ENCODE measurements around the gene PISD. TPM values are rescaled to one million over a fixed set of nuclear protein-coding genes. Genes with fewer than 3 reads are reported as not detected.

The PISD gene
- total and polyA plus RNA-seq, 2 of the 8 experiments (the other 6 are each of a cell fraction or from before 2014, with no cell fraction given), result 47.8 to 48.2 TPM

GRCh38 chr22:31604746-31605705 is 57.0 kb downstream of the PISD start:
- Histone ChIP-seq H3K79me1 (ENCODE audit: low read depth, low read length) (no peaks in the 10 kb centered on the region), H4K5ac (ENCODE audit: insufficient read length, low read depth, low read length) (no peak overlapping the region), H3K4ac (replicated peaks; ENCODE audit: insufficient read length, low read depth, low read length) (no peak overlapping the region), H3K18ac (ENCODE audit: extremely low read depth, low read length) (no peak overlapping the region), H3K23me2 (ENCODE audit: low read depth, low read length) (no peaks in the 10 kb centered on the region), H2AFZ (ENCODE audit: low read length) (no peak overlapping the region), H3K27me3 (replicated peaks in 1 of 4; ENCODE audit: control insufficient read depth in 3 of 4, extremely low read depth in 1 of 4, insufficient read depth in 3 of 4, low read length in 3 of 4) (no peaks in the 10 kb centered on the region), H3K4me3 (ENCODE audit: extremely low read depth in 1 of 4, insufficient read depth in 2 of 4, low read depth in 3 of 4, low read length in 4 of 4) (no peak overlapping the region), H2BK5ac (ENCODE audit: low read depth, low read length) (no peak overlapping the region), H2BK120ac (replicated peaks; ENCODE audit: low read depth, low read length) (no peak overlapping the region), H4K91ac (replicated peaks; ENCODE audit: insufficient read length, low read length) (no peak overlapping the region), H2BK12ac (ENCODE audit: low read depth, low read length) (no peak overlapping the region), H3K79me2 (ENCODE audit: control insufficient read depth in 1 of 2, insufficient read depth in 2 of 2, low read length in 2 of 2) (no peaks in the 10 kb centered on the region), H3K27ac (ENCODE audit: low read depth, low read length) (no peak overlapping the region), H3K56ac (replicated peaks; ENCODE audit: insufficient read length, low read depth, low read length) (no peak overlapping the region), H4K8ac (ENCODE audit: extremely low read depth, insufficient read depth, low read length) (no peak overlapping the region), H3K4me2 (ENCODE audit: insufficient read depth in 1 of 2, low read depth in 2 of 2, low read length in 2 of 2) (no peak overlapping the region), H3K9me3 (ENCODE audit: insufficient read depth in 2 of 2, low read depth in 1 of 2, low read length in 1 of 2) (no peaks in the 10 kb centered on the region), H3K36me3 (ENCODE audit: control insufficient read depth in 2 of 4, insufficient read depth in 4 of 4, low read length in 3 of 4) (peaks cover 0 to 3% (median 0%) of the 10 kb centered on the region in 4 experiments; a peak in 1 of 8 replicates), H2BK20ac (ENCODE audit: low read length) (no peak overlapping the region), H3K14ac (ENCODE audit: insufficient read length) (no peak overlapping the region), H3K4me1 (replicated peaks in 1 of 4; ENCODE audit: control insufficient read depth in 3 of 4, insufficient read depth in 4 of 4, low read length in 3 of 4) (no peaks in the 10 kb centered on the region), H3K9ac (replicated peaks in 1 of 4; ENCODE audit: extremely low read depth in 1 of 4, low read depth in 3 of 4, low read length in 3 of 4) (no peak overlapping the region), H2AK5ac (ENCODE audit: low read depth, low read length) (no peak overlapping the region), H2BK15ac (ENCODE audit: low read length) (no peak overlapping the region), H4K20me1 (replicated peaks in 1 of 2; ENCODE audit: control insufficient read depth in 1 of 2, insufficient read depth in 2 of 2, low read length in 2 of 2) (peaks cover 2% of the 10 kb centered on the region in 2 experiments), H3K23ac (ENCODE audit: insufficient read length) (no peak overlapping the region)
- no peak for FAIRE-seq
- CTCF ChIA-PET (ENCODE audit: partially characterized antibody), result interaction anchor here (0.5 to 3.8 kb wide), 9 partner anchors 9 to 60 kb away, joined by 3 to 13 read pairs (median 3); no protein-coding TSS in a partner anchor
- POLR2A ChIA-PET (ENCODE audit: partially characterized antibody), result interaction anchor here (0.5 to 5.0 kb wide), 4 partner anchors 10 to 258 kb away, joined by 3 to 30 read pairs (median 4); no protein-coding TSS in a partner anchor
- no peak for DNase-seq (ENCODE audit: low read depth in 1 of 2, low spot score in 2 of 2)
- WGBS, 2 experiments (ENCODE audit: extremely low coverage in 1 of 2, insufficient coverage in 1 of 2, insufficient read length in 1 of 2, insufficient replicate concordance in 2 of 2, low coverage in 1 of 2, low lambda C conversion rate in 2 of 2, missing lambda C conversion rate in 1 of 2), result 83% methylated on average over 17 of the region's 17 CpGs; no CpG with 5 or more reads in 1 of the 2 experiments
- TF ChIP-seq NANOG (IDR thresholded peaks at IDR 0.05; ENCODE audit: insufficient read depth, low read depth, low read length, poor library complexity, severe bottlenecking) (no peak), ASH2L (IDR thresholded peaks at IDR 0.05; ENCODE audit: low read length) (no peak), POLR2AphosphoS5 (IDR thresholded peaks at IDR 0.05; ENCODE audit: low read depth, low read length) (no peak), PHF8 (conservative IDR thresholded peaks at IDR 0.05; ENCODE audit: low read depth, low read length) (no peak), CTCF (IDR thresholded peaks at IDR 0.05; ENCODE audit: control extremely low read depth in 1 of 3, insufficient read depth in 1 of 3, low read depth in 1 of 3, low read length in 3 of 3) (no peak), TCF12 (IDR thresholded peaks at IDR 0.05; ENCODE audit: low read depth, low read length) (no peak), ZNF274 (IDR thresholded peaks at IDR 0.05; ENCODE audit: borderline replicate concordance, extremely low read depth, low read length) (no peak), BACH1 (IDR thresholded peaks at IDR 0.05; ENCODE audit: low read length) (no peak), RFX5 (IDR thresholded peaks at IDR 0.05; ENCODE audit: borderline replicate concordance, low read depth, low read length) (no peak)

Measured in H1 (cell line).